ENCODE measurements around the gene EIF4A3. TPM values are rescaled to one million over a fixed set of nuclear protein-coding genes. Genes with fewer than 3 reads are reported as not detected.

Gene EIF4A3
- total RNA-seq, 4 donors from 2014 or later, result 35.8 to 54.0 (median 45.7) TPM

DNA sequence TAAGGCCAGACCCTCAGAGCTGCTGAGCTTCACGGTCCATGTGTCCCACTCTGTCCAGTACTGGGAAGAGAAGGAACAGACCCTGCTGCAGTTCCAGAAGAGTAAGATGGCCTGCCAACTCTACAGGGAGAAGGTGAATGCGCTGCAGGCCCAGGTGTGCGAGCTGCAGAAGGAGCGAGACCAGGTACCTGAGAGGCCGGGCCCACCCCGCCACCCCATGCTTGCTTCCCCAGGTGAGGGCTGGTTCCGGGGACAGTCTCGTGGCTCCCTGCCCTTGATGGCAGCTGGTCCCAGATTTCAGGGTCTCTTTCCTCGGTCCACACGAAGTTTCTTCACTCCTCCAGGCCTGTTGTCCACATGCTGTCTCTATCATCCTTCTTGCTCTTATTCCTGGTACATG, 43.8 kb upstream of the EIF4A3 start:
- TF ChIP-seq, protein P1, sequence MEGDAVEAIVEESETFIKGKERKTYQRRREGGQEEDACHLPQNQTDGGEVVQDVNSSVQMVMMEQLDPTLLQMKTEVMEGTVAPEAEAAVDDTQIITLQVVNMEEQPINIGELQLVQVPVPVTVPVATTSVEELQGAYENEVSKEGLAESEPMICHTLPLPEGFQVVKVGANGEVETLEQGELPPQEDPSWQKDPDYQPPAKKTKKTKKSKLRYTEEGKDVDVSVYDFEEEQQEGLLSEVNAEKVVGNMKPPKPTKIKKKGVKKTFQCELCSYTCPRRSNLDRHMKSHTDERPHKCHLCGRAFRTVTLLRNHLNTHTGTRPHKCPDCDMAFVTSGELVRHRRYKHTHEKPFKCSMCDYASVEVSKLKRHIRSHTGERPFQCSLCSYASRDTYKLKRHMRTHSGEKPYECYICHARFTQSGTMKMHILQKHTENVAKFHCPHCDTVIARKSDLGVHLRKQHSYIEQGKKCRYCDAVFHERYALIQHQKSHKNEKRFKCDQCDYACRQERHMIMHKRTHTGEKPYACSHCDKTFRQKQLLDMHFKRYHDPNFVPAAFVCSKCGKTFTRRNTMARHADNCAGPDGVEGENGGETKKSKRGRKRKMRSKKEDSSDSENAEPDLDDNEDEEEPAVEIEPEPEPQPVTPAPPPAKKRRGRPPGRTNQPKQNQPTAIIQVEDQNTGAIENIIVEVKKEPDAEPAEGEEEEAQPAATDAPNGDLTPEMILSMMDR (IDR thresholded peaks at IDR 0.05; ENCODE audit: low read depth), result no peak

DNA sequence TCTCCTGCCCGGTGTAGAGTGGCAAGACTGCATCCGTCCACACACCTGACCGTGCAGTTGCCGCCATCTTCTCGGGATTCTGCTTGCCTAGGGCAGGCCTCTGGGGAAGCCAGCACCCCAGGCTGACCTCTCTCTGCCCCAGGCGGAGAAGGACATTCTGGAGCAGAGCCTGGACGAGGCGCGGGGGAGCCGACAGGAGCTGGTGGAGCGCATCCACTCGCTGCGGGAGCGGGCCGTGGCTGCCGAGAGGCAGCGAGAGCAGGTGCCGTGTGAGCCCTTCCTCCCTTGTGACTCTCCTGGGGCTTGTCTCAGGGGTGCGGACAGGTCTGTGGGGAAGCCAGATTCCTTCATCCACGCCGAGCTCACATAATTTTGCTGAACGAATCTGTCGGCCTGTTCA, 42.7 kb upstream of the EIF4A3 start:
- TF ChIP-seq, protein P1 (IDR thresholded peaks at IDR 0.05; ENCODE audit: low read depth), result no peak

DNA sequence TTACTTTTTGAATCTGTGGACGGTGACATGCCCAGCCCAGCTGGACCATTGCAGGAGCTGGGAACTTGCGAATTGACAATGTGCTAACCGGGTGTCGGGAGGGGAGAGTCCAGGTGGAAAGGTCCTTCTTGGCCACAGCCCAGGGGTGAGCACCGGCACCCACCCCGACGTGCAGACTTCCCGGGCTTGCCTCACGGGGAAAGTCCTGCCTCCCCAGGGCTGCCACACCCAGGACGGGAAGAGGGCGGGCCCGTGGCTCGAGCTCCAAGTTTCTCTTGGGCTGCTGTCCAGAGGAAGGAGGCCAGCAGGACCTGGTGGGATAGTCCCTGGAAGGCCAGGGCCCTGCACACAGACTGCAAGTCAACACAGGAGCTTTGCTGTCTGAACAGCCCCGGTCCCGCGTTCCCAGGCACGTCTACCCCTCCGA, 40.6 kb upstream of the EIF4A3 start:
- TF ChIP-seq, protein P1 (IDR thresholded peaks at IDR 0.05; ENCODE audit: low read depth), result no peak

DNA sequence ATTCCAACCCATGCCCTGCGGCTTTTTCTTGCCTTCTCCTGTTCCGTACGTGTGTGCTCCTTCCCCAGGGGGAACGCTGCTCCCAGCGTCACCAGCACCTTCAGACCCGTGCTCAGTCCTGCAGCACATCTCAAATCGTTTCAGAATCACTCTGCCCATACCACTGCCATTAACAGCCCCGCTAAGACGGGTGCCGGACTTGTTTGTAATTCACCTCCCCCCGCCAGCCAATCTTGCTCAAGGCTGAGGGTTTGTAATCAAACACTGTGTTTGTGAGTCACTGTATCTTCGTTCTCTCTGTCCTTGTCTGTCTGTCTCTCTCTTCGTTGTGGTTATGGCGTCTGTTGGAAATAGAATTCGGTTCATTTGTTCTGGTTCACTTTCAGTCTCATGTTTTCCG, 40.2 kb upstream of the EIF4A3 start:
- TF ChIP-seq, protein P1 (IDR thresholded peaks at IDR 0.05; ENCODE audit: low read depth), result no peak

DNA sequence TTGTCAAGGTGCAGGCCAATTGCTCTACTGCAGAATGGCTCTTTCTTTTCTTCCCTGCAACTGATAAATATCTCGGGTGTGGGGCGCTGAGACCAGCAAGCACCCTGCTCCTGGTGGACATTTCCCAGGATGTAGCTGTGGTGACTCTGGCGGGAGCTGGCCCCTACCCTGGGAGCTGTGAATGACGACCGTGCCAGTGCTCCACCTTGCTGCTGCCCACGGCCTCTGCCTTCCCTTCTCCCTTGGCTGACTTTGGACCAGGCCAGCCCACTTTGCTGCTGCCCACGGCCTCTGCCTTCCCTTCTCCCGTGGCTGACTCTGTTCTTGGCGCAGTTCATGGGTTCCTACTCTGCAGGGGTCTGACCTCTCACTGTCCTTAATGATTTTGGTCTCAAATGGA, 39.0 kb upstream of the EIF4A3 start:
- TF ChIP-seq, protein P1 (IDR thresholded peaks at IDR 0.05; ENCODE audit: low read depth), result no peak

DNA sequence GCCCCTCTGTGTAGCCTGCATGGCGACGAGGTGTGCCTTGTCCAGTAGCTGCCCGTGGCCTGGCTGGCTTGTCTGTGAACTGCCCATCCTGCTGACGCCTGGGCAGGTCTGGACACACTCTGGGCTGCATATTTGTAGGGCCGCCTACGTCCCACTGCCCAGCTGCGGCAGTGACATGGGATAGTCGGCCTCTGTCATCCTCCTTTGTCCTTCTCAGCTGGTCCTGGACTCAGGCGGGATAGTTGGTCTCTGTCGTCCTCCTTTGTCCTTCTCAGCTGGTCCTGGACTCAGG, 37.4 kb upstream of the EIF4A3 start:
- TF ChIP-seq, protein P1 (IDR thresholded peaks at IDR 0.05; ENCODE audit: low read depth), result no peak

DNA sequence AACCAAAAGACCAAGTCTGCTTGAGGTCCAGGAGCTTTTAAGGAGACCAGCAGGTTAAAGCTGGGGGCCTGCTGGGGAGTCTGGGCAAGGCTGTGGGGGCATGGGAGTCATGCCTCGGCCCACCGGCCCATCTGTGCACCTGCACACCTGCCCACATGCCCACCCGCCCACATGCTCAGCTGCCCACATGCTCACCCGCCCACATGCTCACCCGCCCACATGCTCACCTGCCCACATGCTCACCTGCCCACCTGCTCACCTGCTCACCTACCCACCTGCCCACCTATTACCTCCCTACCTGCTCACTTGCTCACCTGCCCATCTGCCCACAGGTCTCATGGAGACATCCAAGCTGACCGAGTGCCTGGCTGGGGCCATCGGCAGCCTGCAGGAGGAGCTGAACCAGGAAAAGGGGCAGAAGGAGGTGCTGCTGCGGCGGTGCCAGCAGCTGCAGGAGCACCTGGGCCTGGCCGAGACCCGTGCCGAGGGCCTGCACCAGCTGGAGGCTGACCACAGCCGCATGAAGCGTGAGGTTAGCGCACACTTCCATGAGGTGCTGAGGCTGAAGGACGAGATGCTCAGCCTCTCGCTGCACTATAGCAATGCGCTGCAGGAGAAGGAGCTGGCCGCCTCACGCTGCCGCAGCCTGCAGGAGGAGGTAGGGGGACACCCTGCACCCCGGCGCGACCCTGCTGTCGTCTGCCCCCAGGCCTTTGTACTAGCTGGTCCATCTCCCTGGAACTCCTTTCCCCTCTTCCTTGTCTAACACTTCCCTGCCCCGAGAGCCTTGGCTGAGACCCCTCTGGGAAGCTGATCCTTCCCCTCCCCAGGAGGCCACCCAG, 36.9 kb upstream of the EIF4A3 start:
- TF ChIP-seq, protein P1 (IDR thresholded peaks at IDR 0.05; ENCODE audit: low read depth), result no peak

Data from subcutaneous adipose tissue (tissue), 4 donors.